ENCODE results near the gene ALG11.
A peak's percentile ranks its signal among the peaks of the same experiment; 100 is the strongest.

The ALG11 gene

GRCh38 chr13:51997641-51998330 is 14.4 kb upstream of the ALG11 start:
- no peak for DNase-seq (ENCODE audit: low read depth)

- DNase-seq (ENCODE audit: low read depth), result no peak
These were observed 13.3 kb upstream of the ALG11 start for GRCh38 chr13:51998723-51999509.

GRCh38 chr13:51999510-51999911 is 12.7 kb upstream of the ALG11 start:
- no peak for DNase-seq (ENCODE audit: low read depth)

GRCh38 chr13:51999921-52000320 is 12.3 kb upstream of the ALG11 start:
- no peak for DNase-seq (ENCODE audit: low read depth)

- no peak for DNase-seq (ENCODE audit: low read depth)
These were observed 11.0 kb upstream of the ALG11 start for GRCh38 chr13:52001120-52001731.

- no peak for DNase-seq (ENCODE audit: low read depth)
These were observed 9.8 kb upstream of the ALG11 start for GRCh38 chr13:52002361-52002760.

GRCh38 chr13:52003541-52003940 is 8.7 kb upstream of the ALG11 start:
- DNase-seq (ENCODE audit: low read depth), result no peak

- no peak for DNase-seq (ENCODE audit: low read depth)
These were observed 7.6 kb upstream of the ALG11 start for GRCh38 chr13:52004511-52005170.

- DNase-seq (ENCODE audit: low read depth), result no peak
These were observed 6.2 kb upstream of the ALG11 start for GRCh38 chr13:52005841-52006522.

GRCh38 chr13:52006523-52007245 is 5.5 kb upstream of the ALG11 start:
- DNase-seq (ENCODE audit: low read depth), result no peak

- DNase-seq (ENCODE audit: low read depth), result no peak
These were observed 2.3 kb upstream of the ALG11 start for GRCh38 chr13:52009946-52010345.

- peak; percentile 4 for DNase-seq (ENCODE audit: low read depth)
These were observed 1.1 kb upstream of the ALG11 start, which contains the start of gene ATP7B for GRCh38 chr13:52010890-52011631. Gene ATP7B, minus strand, starts transcription at chr13:52011450. Its CDS starts 113 bp downstream, at chr13:52011337.

- DNase-seq (ENCODE audit: low read depth), result no peak
These were observed 276 bp downstream of the ALG11 start for GRCh38 chr13:52012512-52012836.

GRCh38 chr13:52016296-52016695 is 4.1 kb downstream of the ALG11 start:
- DNase-seq (ENCODE audit: low read depth), result no peak

GRCh38 chr13:52020191-52020590 is 8.0 kb downstream of the ALG11 start:
- no peak for DNase-seq (ENCODE audit: low read depth)

- DNase-seq (ENCODE audit: low read depth), result no peak
These were observed 10.2 kb downstream of the ALG11 start for GRCh38 chr13:52022356-52022755.

GRCh38 chr13:52024481-52024880 is 12.3 kb downstream of the ALG11 start, which contains the start of gene UTP14C:
Gene UTP14C, plus strand, starts transcription at chr13:52024691. Its CDS starts 4,114 bp downstream, at chr13:52028805.
- DNase-seq (ENCODE audit: low read depth), result no peak

- no peak for DNase-seq (ENCODE audit: low read depth)
These were observed 13.5 kb downstream of the ALG11 start for GRCh38 chr13:52025475-52026245.

- no peak for DNase-seq (ENCODE audit: low read depth)
These were observed 14.0 kb downstream of the ALG11 start for GRCh38 chr13:52026246-52026626.

- no peak for DNase-seq (ENCODE audit: low read depth)
These were observed 15.6 kb downstream of the ALG11 start for GRCh38 chr13:52027832-52028231.

Data from stimulated activated CD8-positive, alpha-beta memory T cell treated with anti-CD3 and anti-CD28 coated beads, Interleukin-12 subunit alpha, Interleukin-12 subunit beta, amount 100 ng/mL, for 4 hours (primary cell).